H1 (cell line): Measurements from ENCODE around the gene ITGA3. TPM values are rescaled to one million over a fixed set of nuclear protein-coding genes. Genes with fewer than 3 reads are reported as not detected.

Experiments
- CEBPB ChIP-seq: IDR thresholded peaks from 2 replicates; pipeline ENCODE4 v1.6.1; 2012; ENCODE audit warnings: low read depth, low read length
- FOSL1 ChIP-seq: IDR thresholded peaks from 2 replicates; pipeline ENCODE4 v1.6.1; 2011; ENCODE audit warnings: mild to moderate bottlenecking, low read depth, low read length, moderate library complexity; ENCODE audit not compliant: insufficient read depth
- GABPA ChIP-seq: IDR thresholded peaks from 2 replicates; pipeline ENCODE4 v1.6.1; 2011; ENCODE audit warnings: mild to moderate bottlenecking, low read length, moderate library complexity, borderline replicate concordance; ENCODE audit not compliant: insufficient read depth
- NRF1 ChIP-seq: IDR thresholded peaks from 2 replicates; pipeline ENCODE4 v1.6.1; 2011; ENCODE audit warnings: mild to moderate bottlenecking, low read depth, low read length, improper control_type of control experiment
- SIN3A ChIP-seq, 2 experiments: IDR thresholded peaks in 1 of 2; conservative IDR thresholded peaks in 1 of 2; 2 replicates each; pipeline ENCODE4 v1.6.1; 2011 to 2012; ENCODE audit warnings: low read length in 2 of 2, improper control_type of control experiment in 1 of 2, low read depth in 1 of 2, mild to moderate bottlenecking in 1 of 2
- SIX5 ChIP-seq: IDR thresholded peaks from 2 replicates; pipeline ENCODE4 v1.6.1; 2011; ENCODE audit warnings: mild to moderate bottlenecking, low read depth, low read length
- SP1 ChIP-seq: IDR thresholded peaks from 2 replicates; pipeline ENCODE4 v1.6.1; 2011; ENCODE audit warnings: low read depth, low read length
- polyA plus RNA-seq, 7 experiments: library from polyadenylated mRNA; depleted of rRNA in 3 of 7; stranded (reverse) in 5 of 7; unstranded in 2 of 7; fragments of >200 nt in 5 of 7; fragments of 200-250 nt in 2 of 7; gene quantifications; 1 replicate in 5 of 7; 2 replicates in 1 of 7; 4 replicates in 1 of 7; pipeline versions ENCODE4 v1.2.1 to v1.2.3, GENCODE V29; 2011 to 2013; ENCODE audit warnings: missing spikeins in 2 of 7, mixed read lengths in 2 of 7
- total RNA-seq: library from RNA; stranded (reverse); fragmentation: NEBNext Ultra II Directional; extraction: Animal tissue kit (Norgen Biotek cat#: 25700); gene quantifications from 2 replicates; pipeline ENCODE4 v1.2.1, GENCODE V29; 2021
- TF ChIP-seq, protein P1 (sequence below): fragments of 300-600 bp; sonication (generic); IDR thresholded peaks from 2 replicates; pipeline ENCODE4 v1.7.1; 2012; ENCODE audit warnings: low read length, moderate library complexity, mild to moderate bottlenecking, inconsistent platforms; ENCODE audit not compliant: insufficient replicate concordance

The ITGA3 gene
- total and polyA plus RNA-seq, 2 of the 8 experiments (the other 6 are each of a cell fraction or from before 2014, with no cell fraction given) = 24.0 to 24.2 TPM

DNA sequence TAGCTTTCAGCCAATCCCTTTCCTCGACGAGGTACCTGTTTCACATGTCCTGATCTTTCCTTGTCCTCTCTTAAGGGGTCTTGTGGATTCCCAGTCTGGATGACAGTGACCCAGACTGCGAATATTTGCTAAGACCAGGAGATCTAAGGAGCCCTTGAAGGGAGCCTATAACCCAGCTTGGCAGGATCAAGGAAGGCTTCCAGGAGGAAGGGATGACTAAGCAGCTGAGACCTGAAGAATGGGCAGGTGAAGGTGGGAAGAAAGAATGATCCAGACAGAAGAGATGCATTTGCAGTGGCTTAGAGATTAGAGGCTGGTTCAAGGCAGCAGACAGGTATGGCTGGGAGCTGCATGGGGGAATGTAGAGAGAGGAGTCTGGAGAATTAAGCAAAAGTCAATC lies 37.3 kb downstream of the ITGA3 start (continued):
- TF ChIP-seq, protein P1, sequence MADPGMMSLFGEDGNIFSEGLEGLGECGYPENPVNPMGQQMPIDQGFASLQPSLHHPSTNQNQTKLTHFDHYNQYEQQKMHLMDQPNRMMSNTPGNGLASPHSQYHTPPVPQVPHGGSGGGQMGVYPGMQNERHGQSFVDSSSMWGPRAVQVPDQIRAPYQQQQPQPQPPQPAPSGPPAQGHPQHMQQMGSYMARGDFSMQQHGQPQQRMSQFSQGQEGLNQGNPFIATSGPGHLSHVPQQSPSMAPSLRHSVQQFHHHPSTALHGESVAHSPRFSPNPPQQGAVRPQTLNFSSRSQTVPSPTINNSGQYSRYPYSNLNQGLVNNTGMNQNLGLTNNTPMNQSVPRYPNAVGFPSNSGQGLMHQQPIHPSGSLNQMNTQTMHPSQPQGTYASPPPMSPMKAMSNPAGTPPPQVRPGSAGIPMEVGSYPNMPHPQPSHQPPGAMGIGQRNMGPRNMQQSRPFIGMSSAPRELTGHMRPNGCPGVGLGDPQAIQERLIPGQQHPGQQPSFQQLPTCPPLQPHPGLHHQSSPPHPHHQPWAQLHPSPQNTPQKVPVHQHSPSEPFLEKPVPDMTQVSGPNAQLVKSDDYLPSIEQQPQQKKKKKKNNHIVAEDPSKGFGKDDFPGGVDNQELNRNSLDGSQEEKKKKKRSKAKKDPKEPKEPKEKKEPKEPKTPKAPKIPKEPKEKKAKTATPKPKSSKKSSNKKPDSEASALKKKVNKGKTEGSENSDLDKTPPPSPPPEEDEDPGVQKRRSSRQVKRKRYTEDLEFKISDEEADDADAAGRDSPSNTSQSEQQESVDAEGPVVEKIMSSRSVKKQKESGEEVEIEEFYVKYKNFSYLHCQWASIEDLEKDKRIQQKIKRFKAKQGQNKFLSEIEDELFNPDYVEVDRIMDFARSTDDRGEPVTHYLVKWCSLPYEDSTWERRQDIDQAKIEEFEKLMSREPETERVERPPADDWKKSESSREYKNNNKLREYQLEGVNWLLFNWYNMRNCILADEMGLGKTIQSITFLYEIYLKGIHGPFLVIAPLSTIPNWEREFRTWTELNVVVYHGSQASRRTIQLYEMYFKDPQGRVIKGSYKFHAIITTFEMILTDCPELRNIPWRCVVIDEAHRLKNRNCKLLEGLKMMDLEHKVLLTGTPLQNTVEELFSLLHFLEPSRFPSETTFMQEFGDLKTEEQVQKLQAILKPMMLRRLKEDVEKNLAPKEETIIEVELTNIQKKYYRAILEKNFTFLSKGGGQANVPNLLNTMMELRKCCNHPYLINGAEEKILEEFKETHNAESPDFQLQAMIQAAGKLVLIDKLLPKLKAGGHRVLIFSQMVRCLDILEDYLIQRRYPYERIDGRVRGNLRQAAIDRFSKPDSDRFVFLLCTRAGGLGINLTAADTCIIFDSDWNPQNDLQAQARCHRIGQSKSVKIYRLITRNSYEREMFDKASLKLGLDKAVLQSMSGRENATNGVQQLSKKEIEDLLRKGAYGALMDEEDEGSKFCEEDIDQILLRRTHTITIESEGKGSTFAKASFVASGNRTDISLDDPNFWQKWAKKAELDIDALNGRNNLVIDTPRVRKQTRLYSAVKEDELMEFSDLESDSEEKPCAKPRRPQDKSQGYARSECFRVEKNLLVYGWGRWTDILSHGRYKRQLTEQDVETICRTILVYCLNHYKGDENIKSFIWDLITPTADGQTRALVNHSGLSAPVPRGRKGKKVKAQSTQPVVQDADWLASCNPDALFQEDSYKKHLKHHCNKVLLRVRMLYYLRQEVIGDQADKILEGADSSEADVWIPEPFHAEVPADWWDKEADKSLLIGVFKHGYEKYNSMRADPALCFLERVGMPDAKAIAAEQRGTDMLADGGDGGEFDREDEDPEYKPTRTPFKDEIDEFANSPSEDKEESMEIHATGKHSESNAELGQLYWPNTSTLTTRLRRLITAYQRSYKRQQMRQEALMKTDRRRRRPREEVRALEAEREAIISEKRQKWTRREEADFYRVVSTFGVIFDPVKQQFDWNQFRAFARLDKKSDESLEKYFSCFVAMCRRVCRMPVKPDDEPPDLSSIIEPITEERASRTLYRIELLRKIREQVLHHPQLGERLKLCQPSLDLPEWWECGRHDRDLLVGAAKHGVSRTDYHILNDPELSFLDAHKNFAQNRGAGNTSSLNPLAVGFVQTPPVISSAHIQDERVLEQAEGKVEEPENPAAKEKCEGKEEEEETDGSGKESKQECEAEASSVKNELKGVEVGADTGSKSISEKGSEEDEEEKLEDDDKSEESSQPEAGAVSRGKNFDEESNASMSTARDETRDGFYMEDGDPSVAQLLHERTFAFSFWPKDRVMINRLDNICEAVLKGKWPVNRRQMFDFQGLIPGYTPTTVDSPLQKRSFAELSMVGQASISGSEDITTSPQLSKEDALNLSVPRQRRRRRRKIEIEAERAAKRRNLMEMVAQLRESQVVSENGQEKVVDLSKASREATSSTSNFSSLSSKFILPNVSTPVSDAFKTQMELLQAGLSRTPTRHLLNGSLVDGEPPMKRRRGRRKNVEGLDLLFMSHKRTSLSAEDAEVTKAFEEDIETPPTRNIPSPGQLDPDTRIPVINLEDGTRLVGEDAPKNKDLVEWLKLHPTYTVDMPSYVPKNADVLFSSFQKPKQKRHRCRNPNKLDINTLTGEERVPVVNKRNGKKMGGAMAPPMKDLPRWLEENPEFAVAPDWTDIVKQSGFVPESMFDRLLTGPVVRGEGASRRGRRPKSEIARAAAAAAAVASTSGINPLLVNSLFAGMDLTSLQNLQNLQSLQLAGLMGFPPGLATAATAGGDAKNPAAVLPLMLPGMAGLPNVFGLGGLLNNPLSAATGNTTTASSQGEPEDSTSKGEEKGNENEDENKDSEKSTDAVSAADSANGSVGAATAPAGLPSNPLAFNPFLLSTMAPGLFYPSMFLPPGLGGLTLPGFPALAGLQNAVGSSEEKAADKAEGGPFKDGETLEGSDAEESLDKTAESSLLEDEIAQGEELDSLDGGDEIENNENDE = no peak
- no peak for TF ChIP-seq GABPA
- TF ChIP-seq FOSL1 = no peak
- TF ChIP-seq NRF1 = no peak
- no peak for TF ChIP-seq SP1
- TF ChIP-seq SIN3A (conservative IDR thresholded peaks at IDR 0.05 in 1 of 2, IDR thresholded peaks at IDR 0.05 in 1 of 2; ENCODE audit: low read depth in 1 of 2, low read length in 2 of 2) = no peak
- no peak for TF ChIP-seq CEBPB
- no peak for TF ChIP-seq SIX5
